HepG2 (cell line): ENCODE data around the gene DAD1. TPM values are rescaled to one million over a fixed set of nuclear protein-coding genes. Genes with fewer than 3 reads are reported as not detected.
A peak's percentile ranks its signal among the peaks of the same experiment; 100 is the strongest.

Experiments
- ARID4A ChIP-seq: sonication (generic); formaldehyde crosslinking; IDR thresholded peaks from 2 replicates; pipeline ENCODE4 v1.5.0; 2020; ENCODE audit warnings: mild to moderate bottlenecking, missing genetic modification reagents, borderline replicate concordance
- EP300 ChIP-seq, 3 experiments: sonication (generic) in 1 of 3; formaldehyde crosslinking in 1 of 3; IDR thresholded peaks; 2 replicates each; pipeline versions ENCODE4 v1.5.1 to v1.6.1; 2011 to 2020; ENCODE audit warnings: low read depth in 2 of 3, low read length in 2 of 3, borderline replicate concordance in 1 of 3, improper control_type of control experiment in 1 of 3, mild to moderate bottlenecking in 1 of 3, missing genetic modification reagents in 1 of 3, moderate library complexity in 1 of 3
- HDAC1 ChIP-seq: sonication (generic); formaldehyde crosslinking; IDR thresholded peaks from 2 replicates; pipeline ENCODE4 v1.5.1; 2020; ENCODE audit warnings: mild to moderate bottlenecking, missing genetic modification reagents
- HDAC2 ChIP-seq: sonication (generic); formaldehyde crosslinking; IDR thresholded peaks from 2 replicates; pipeline ENCODE4 v1.4.0; 2020; ENCODE audit warnings: missing genetic modification reagents
- MZF1 ChIP-seq: sonication (generic); formaldehyde crosslinking; IDR thresholded peaks from 2 replicates; pipeline ENCODE4 v1.8.1; 2023; ENCODE audit warnings: mild to moderate bottlenecking, missing genetic modification reagents, borderline replicate concordance
- PHF20 ChIP-seq: sonication (generic); formaldehyde crosslinking; IDR thresholded peaks from 2 replicates; pipeline ENCODE4 v1.5.0; 2020; ENCODE audit warnings: mild to moderate bottlenecking, missing genetic modification reagents
- PHF5A ChIP-seq: IDR thresholded peaks from one replicate; pipeline ENCODE4 v1.6.1; 2018; ENCODE audit warnings: low read depth, missing genetic modification reagents; ENCODE audit not compliant: unreplicated experiment
- SALL1 ChIP-seq: sonication (generic); formaldehyde crosslinking; IDR thresholded peaks from 2 replicates; pipeline ENCODE4 v1.8.0; 2022; ENCODE audit warnings: mild to moderate bottlenecking, missing genetic modification reagents
- TCF7 ChIP-seq: sonication (generic); IDR thresholded peaks from 2 replicates; pipeline ENCODE4 v1.6.1; 2016; ENCODE audit warnings: antibody characterized with exemption, low read depth
- TEAD3 ChIP-seq: optimal IDR thresholded peaks from 2 replicates; pipeline ENCODE3; 2016; ENCODE audit warnings: borderline replicate concordance
- ZBTB38 ChIP-seq: sonication (generic); formaldehyde crosslinking; IDR thresholded peaks from 2 replicates; pipeline ENCODE4 v1.5.1; 2020; ENCODE audit warnings: mild to moderate bottlenecking, missing genetic modification reagents
- ZNF563 ChIP-seq: sonication (generic); formaldehyde crosslinking; IDR thresholded peaks from 2 replicates; pipeline ENCODE4 v1.8.0; 2022; ENCODE audit warnings: mild to moderate bottlenecking, moderate library complexity, missing genetic modification reagents
- ZNF709 ChIP-seq: sonication (generic); formaldehyde crosslinking; IDR thresholded peaks from 2 replicates; pipeline ENCODE4 v1.5.0; 2020; ENCODE audit warnings: mild to moderate bottlenecking, missing genetic modification reagents
- polyA plus RNA-seq, 8 experiments: library from polyadenylated mRNA; depleted of rRNA in 3 of 8; stranded (reverse) in 7 of 8; unstranded in 1 of 8; fragments of >200 nt; fragmentation: Illumina TruSeq in 4 of 8; extraction: Trizol in 4 of 8; gene quantifications; 2 replicates each; pipeline versions ENCODE4 v1.2.1 to v1.2.3, GENCODE V29; 2011 to 2016; ENCODE audit warnings: low read depth in 4 of 8, missing spikeins in 1 of 8, mixed read lengths in 1 of 8; ENCODE audit not compliant: insufficient read depth in 1 of 8
- total RNA-seq, 5 experiments: library from RNA; depleted of rRNA; stranded (reverse); fragments of >200 nt; fragmentation: Illumina TruSeq; extraction: Trizol; gene quantifications; 2 replicates each; pipeline ENCODE4 v1.2.3, GENCODE V29; 2016; ENCODE audit warnings: low read depth in 1 of 5
- TF ChIP-seq, protein P1 (sequence below): conservative IDR thresholded peaks from 2 replicates; pipeline ENCODE4 v1.6.1; 2018; ENCODE audit warnings: missing genetic modification reagents
- TF ChIP-seq, protein P2 (sequence below): sonication (generic); formaldehyde crosslinking; IDR thresholded peaks from 2 replicates; pipeline ENCODE4 v1.5.0; 2020; ENCODE audit warnings: mild to moderate bottlenecking, missing genetic modification reagents

The DAD1 gene
- total and polyA plus RNA-seq, 2 of the 13 experiments (the other 11 are each of a cell fraction or from before 2014, with no cell fraction given) = 558 to 626 TPM

DNA sequence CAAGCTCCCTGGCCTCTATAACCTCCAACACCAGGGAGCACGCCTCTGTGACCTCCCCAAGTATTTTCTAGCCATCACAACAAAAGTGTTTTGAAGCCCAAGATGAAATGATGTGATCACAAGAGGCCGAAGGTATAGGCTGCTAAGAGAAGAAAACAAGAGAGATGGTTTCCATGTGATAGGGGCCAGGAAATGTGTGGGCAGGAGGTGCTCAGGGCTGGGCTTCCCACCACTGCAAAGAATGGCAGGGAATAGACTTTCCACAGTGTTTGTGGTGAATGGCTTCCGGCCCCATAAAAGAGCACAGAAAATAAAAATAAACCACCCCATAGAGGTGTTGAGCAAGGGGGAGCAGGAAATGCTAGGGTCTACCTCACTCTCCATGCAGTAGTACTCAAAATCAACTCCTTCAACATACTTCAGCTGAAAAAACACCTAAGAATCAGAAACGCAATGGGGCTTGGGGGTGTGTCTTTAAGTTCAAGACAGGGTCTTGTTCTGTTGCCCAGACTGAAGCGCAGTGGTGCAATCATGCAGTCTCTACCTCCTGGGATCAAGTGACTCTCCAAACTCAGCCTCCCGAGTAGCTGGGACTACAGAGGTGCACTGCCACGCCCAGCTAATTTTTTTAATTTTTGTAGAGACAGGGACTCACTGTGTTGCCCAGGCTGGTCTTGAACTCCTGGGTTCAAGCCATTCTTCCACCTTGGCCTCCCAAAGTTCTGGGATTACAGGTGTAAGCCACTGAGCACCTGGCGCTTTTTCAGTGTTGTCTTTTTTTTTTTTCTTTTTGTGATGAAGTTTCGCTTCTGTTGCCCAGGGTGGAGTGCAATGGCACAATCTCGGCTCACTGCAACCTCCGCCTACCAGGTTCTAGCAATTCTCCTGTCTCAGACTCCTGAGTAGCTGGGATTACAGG, 27.1 kb downstream of the DAD1 start (continued):
- TF ChIP-seq, protein P1, sequence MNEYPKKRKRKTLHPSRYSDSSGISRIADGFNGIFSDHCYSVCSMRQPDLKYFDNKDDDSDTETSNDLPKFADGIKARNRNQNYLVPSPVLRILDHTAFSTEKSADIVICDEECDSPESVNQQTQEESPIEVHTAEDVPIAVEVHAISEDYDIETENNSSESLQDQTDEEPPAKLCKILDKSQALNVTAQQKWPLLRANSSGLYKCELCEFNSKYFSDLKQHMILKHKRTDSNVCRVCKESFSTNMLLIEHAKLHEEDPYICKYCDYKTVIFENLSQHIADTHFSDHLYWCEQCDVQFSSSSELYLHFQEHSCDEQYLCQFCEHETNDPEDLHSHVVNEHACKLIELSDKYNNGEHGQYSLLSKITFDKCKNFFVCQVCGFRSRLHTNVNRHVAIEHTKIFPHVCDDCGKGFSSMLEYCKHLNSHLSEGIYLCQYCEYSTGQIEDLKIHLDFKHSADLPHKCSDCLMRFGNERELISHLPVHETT (CRISPR knock-in tag) = 0 out of 2 replicates have a peak, but pooled peaks have one; percentile 18
- 0 out of 2 replicates have a peak, but pooled peaks have one; percentile 9 for TF ChIP-seq HDAC1 (CRISPR knock-in tag)
- TF ChIP-seq, protein P2, sequence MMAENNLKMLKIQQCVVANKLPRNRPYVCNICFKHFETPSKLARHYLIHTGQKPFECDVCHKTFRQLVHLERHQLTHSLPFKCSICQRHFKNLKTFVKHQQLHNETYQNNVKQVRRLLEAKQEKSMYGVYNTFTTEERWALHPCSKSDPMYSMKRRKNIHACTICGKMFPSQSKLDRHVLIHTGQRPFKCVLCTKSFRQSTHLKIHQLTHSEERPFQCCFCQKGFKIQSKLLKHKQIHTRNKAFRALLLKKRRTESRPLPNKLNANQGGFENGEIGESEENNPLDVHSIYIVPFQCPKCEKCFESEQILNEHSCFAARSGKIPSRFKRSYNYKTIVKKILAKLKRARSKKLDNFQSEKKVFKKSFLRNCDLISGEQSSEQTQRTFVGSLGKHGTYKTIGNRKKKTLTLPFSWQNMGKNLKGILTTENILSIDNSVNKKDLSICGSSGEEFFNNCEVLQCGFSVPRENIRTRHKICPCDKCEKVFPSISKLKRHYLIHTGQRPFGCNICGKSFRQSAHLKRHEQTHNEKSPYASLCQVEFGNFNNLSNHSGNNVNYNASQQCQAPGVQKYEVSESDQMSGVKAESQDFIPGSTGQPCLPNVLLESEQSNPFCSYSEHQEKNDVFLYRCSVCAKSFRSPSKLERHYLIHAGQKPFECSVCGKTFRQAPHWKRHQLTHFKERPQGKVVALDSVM = peak; percentile 41; the same call in 1 of the 2 replicates
- 0 out of 2 replicates have a peak, but pooled peaks have one; percentile 9 for TF ChIP-seq ARID4A (CRISPR knock-in tag)
- TF ChIP-seq PHF5A (CRISPR knock-in tag) = peak; percentile 4
- TF ChIP-seq ZNF563 (CRISPR knock-in tag) = 0 out of 2 replicates have a peak, but pooled peaks have one; percentile 37
- TF ChIP-seq MZF1 (CRISPR knock-in tag) = no peak
- 0 out of 2 replicates have a peak, but pooled peaks have one; percentile 38 for TF ChIP-seq ZNF709 (CRISPR knock-in tag)
- 0 out of 2 replicates have a peak, but pooled peaks have one; percentile 56 for TF ChIP-seq ZBTB38 (CRISPR knock-in tag)
- peak; percentile 40 for TF ChIP-seq TEAD3 (CRISPR knock-in tag)
- 0 out of 2 replicates have a peak, but pooled peaks have one; percentile 26 for TF ChIP-seq PHF20
- TF ChIP-seq TCF7 = peak; percentile 55; the same call in 1 of the 2 replicates
- TF ChIP-seq HDAC2 (CRISPR knock-in tag) = no peak
- no peak for TF ChIP-seq EP300 (IDR thresholded peaks at IDR 0.05; ENCODE audit: low read depth in 2 of 2, low read length in 2 of 2)
- TF ChIP-seq EP300 (CRISPR knock-in tag; IDR thresholded peaks at IDR 0.05; ENCODE audit: borderline replicate concordance) = peak; percentile 28; the same call in 1 of the 2 replicates
- peak; percentile 46; the same call in 1 of the 2 replicates for TF ChIP-seq SALL1 (CRISPR knock-in tag)
